Pancreas (tissue), 10 donors: ENCODE results near the gene PGP. TPM values are rescaled to one million over a fixed set of nuclear protein-coding genes. Genes with fewer than 3 reads are reported as not detected.

Source experiments
- ATAC-seq, 4 donors: fragments of 200-7000 bp; cut with Tn5 transposase; one replicate each; pipeline versions ENCODE4 v1.8.0 to v1.9.1; 2020; ENCODE audit warnings: mild to moderate bottlenecking in 4 of 4, moderate library complexity in 4 of 4
- DNase-seq, 6 donors: peaks; one replicate each; pipeline ENCODE4 v3.0.0-alpha.2; 2020
- FAIRE-seq: peaks from 2 replicates; lab custom pipeline; 2012; peaks lifted over from hg19 to GRCh38; lab: Jason Lieb, UNC
- H3K27ac ChIP-seq, 4 donors: fragments of 200-600 bp; sonication (generic); 1 replicate in 3 of 4; 2 replicates in 1 of 4; pipeline versions ENCODE4 v1.5.0 to v1.8.0; 2020
- H3K27me3 ChIP-seq, 4 donors: fragments of 200-600 bp; one replicate each; pipeline ENCODE4 v1.8.0; 2021
- H3K36me3 ChIP-seq, 3 donors: fragments of 200-600 bp; sonication (generic) in 1 of 3; one replicate each; pipeline versions ENCODE4 v1.5.0 to v1.8.0; 2020 to 2021
- H3K4me1 ChIP-seq, 3 donors: fragments of 200-600 bp; one replicate each; pipeline ENCODE4 v1.8.0; 2021
- H3K4me3 ChIP-seq, 4 donors: fragments of 200-600 bp; sonication (generic) in 2 of 4; one replicate each; pipeline versions ENCODE4 v1.5.0 to v1.8.0; 2020 to 2021
- H3K9me3 ChIP-seq, 4 donors: fragments of 200-600 bp; one replicate each; pipeline ENCODE4 v1.8.0; 2021
- CTCF ChIP-seq, 4 donors: fragments of 200-600 bp; sonication (generic) in 3 of 4; IDR thresholded peaks; one replicate each; pipeline versions ENCODE4 v1.5.0 to v1.8.0; 2021; ENCODE audit warnings: antibody characterized with exemption in 4 of 4
- WGBS, 2 donors: extraction: QIAGEN DNeasy Blood & Tissue Kit; methylation state at CpG; one replicate each; pipeline ENCODE4 v1.1.7; 2013; 5-methylcytosine and 5-hydroxymethylcytosine counted together
- intact Hi-C, 3 donors: fragments of 100-400 bp; cut with DNase I; formaldehyde crosslinking; loops; one replicate each; pipeline versions ENCODE4 v1.11.1 to v1.14.2; 2022
- polyA plus RNA-seq, 2 donors: library from polyadenylated mRNA; stranded (reverse); fragments of 200-250 nt; gene quantifications; one replicate each; pipeline ENCODE4 v1.2.3, GENCODE V29; 2013
- total RNA-seq, 6 donors: library from RNA; stranded (reverse); fragmentation: NEBNext Ultra II Directional in 4 of 6; extraction: Animal tissue kit (Norgen Biotek cat#: 25700) in 4 of 6; gene quantifications; one replicate each; pipeline versions ENCODE4 v1.2.1 to v1.2.4, GENCODE V29; 2021 to 2023
- donor health status: healthy with polysubstance abuse.
- donor health status: DM: no; HTN: no; CAD: no; lungs with moderate emphysema.
- donor health status: DM: no; HTN: no; CAD: no.
- donor health status: control.
- donor health status: control.
- donor health status: Bipolar disorder and iron deficiency.
- donor health status: DM: yes; HTN: yes; CAD: no.
- donor health status: DM: no; HTN: no; CAD: no.
- donor health status: DM: no; HTN: no; CAD: no.
- donor health status: DM: yes; HTN: yes; CAD: no.

The PGP gene
- total and polyA plus RNA-seq, 8 donors: 2.9 to 10.2 (median 4.1) TPM

- Histone ChIP-seq H3K9me3 (no peaks in the 10 kb centered on the region), H3K27ac (no peak overlapping the region), H3K36me3 (no peaks in the 10 kb centered on the region), H3K4me1 (peaks cover 7 to 14% (median 11%) of the 10 kb centered on the region in 3 donors), H3K4me3 (no peak overlapping the region), H3K27me3 (no peaks in the 10 kb centered on the region)
- ATAC-seq (no peak), FAIRE-seq (no peak), DNase-seq (no peak)
- intact Hi-C loops: loop anchor here in 1 of 3 donors (2.0 kb wide), 1 partner anchor 15 kb away; no protein-coding TSS in a partner anchor
- no peak for TF ChIP-seq CTCF (IDR thresholded peaks at IDR 0.05)
- WGBS, 2 donors: 92 to 98% methylated on average over 10 of the region's 10 CpGs
These were observed 52.7 kb downstream of the PGP start for GRCh38 chr16:2161911-2162310.

Other genes with a start within 250 kb of the PGP start
- not detected for gene RNF151, start 248.0 kb downstream of the PGP start, total RNA-seq
- gene RNF151, start 248.0 kb downstream of the PGP start, polyA plus RNA-seq: under 1 TPM; 0.12 to 0.61 TPM
- 10 to 100 TPM; 14.7 to 23.5 (median 19.4) TPM for gene TBL3, start 242.8 kb downstream of the PGP start, total RNA-seq
- gene TBL3, start 242.8 kb downstream of the PGP start, polyA plus RNA-seq: 10 to 100 TPM; 55.8 to 63.7 TPM
- gene NOXO1, start 233.4 kb downstream of the PGP start, total RNA-seq: under 1 TPM in 5 of 6 donors, not detected in 1; 0.35 to 0.69 (median 0.52) TPM
- 1 to 10 TPM in 1 of 2 donors, under 1 TPM in 1; 0.70 to 1.6 TPM for gene NOXO1, start 233.4 kb downstream of the PGP start, polyA plus RNA-seq
- 10 to 100 TPM; 17.1 to 31.9 (median 25.9) TPM for gene GFER, start 230.6 kb downstream of the PGP start, total RNA-seq
- 10 to 100 TPM; 25.7 to 62.0 TPM for gene GFER, start 230.6 kb downstream of the PGP start, polyA plus RNA-seq
- 1 to 10 TPM in 1 of 6 donors, under 1 TPM in 5; 0.19 to 1.5 (median 0.55) TPM for gene SYNGR3, start 224.9 kb downstream of the PGP start, total RNA-seq
- gene SYNGR3, start 224.9 kb downstream of the PGP start, polyA plus RNA-seq: 1 to 10 TPM in 1 of 2 donors, under 1 TPM in 1; 0.57 to 3.1 TPM
- 10 to 100 TPM; 26.0 to 93.6 (median 42.4) TPM for gene ZNF598, start 205.0 kb downstream of the PGP start, total RNA-seq
- gene ZNF598, start 205.0 kb downstream of the PGP start, polyA plus RNA-seq: 10 to 100 TPM; 71.0 to 73.5 TPM
- gene NPW, start 195.1 kb downstream of the PGP start, total RNA-seq: 1 to 10 TPM in 2 of 6 donors, under 1 TPM in 4; 0.43 to 1.9 (median 0.50) TPM
- gene NPW, start 195.1 kb downstream of the PGP start, polyA plus RNA-seq: 1 to 10 TPM; 1.3 to 2.7 TPM
- 10 to 100 TPM; 14.7 to 28.9 (median 23.0) TPM for gene NHERF2, start 187.9 kb downstream of the PGP start, total RNA-seq
- gene NHERF2, start 187.9 kb downstream of the PGP start, polyA plus RNA-seq: 100 to 1,000 TPM in 1 of 2 donors, 10 to 100 TPM in 1; 60.7 to 144 TPM
- gene NTHL1, start 167.0 kb downstream of the PGP start, total RNA-seq: 10 to 100 TPM in 1 of 6 donors, 1 to 10 TPM in 5; 5.2 to 10.4 (median 8.4) TPM
- gene NTHL1, start 167.0 kb downstream of the PGP start, polyA plus RNA-seq: 10 to 100 TPM; 22.1 to 22.8 TPM
- 10 to 100 TPM; 51.0 to 91.7 (median 77.6) TPM for gene TSC2, start 166.9 kb downstream of the PGP start, total RNA-seq
- gene TSC2, start 166.9 kb downstream of the PGP start, polyA plus RNA-seq: 100 to 1,000 TPM; 119 to 172 TPM
- 10 to 100 TPM; 29.8 to 50.5 (median 39.5) TPM for gene PKD1, start 78.9 kb downstream of the PGP start, total RNA-seq
- 100 to 1,000 TPM in 1 of 2 donors, 10 to 100 TPM in 1; 68.6 to 127 TPM for gene PKD1, start 78.9 kb downstream of the PGP start, polyA plus RNA-seq
- 10 to 100 TPM; 19.2 to 36.8 (median 28.4) TPM for gene RAB26, start 66.2 kb downstream of the PGP start, total RNA-seq
- gene RAB26, start 66.2 kb downstream of the PGP start, polyA plus RNA-seq: 100 to 1,000 TPM; 161 to 255 TPM
- 10 to 100 TPM; 25.3 to 45.1 (median 40.8) TPM for gene TRAF7, start 59.1 kb downstream of the PGP start, total RNA-seq
- gene TRAF7, start 59.1 kb downstream of the PGP start, polyA plus RNA-seq: 10 to 100 TPM; 24.5 to 30.1 TPM
- gene CASKIN1, start 18.2 kb downstream of the PGP start, total RNA-seq: 1 to 10 TPM in 2 of 6 donors, under 1 TPM in 4; 0.61 to 1.7 (median 0.81) TPM
- 1 to 10 TPM; 1.5 to 2.1 TPM for gene CASKIN1, start 18.2 kb downstream of the PGP start, polyA plus RNA-seq
- gene MLST8, start 9.4 kb downstream of the PGP start, total RNA-seq: 10 to 100 TPM; 16.6 to 27.0 (median 19.1) TPM
- 10 to 100 TPM; 59.3 to 62.8 TPM for gene MLST8, start 9.4 kb downstream of the PGP start, polyA plus RNA-seq
- 1 to 10 TPM; 1.0 to 2.4 (median 2.0) TPM for gene BRICD5, start 4.0 kb downstream of the PGP start, total RNA-seq
- 10 to 100 TPM in 1 of 2 donors, 1 to 10 TPM in 1; 8.9 to 24.5 TPM for gene BRICD5, start 4.0 kb downstream of the PGP start, polyA plus RNA-seq
- 10 to 100 TPM in 2 of 6 donors, 1 to 10 TPM in 4; 8.7 to 13.2 (median 9.4) TPM for gene E4F1, start 8.8 kb upstream of the PGP start, total RNA-seq
- gene E4F1, start 8.8 kb upstream of the PGP start, polyA plus RNA-seq: 10 to 100 TPM; 47.8 to 48.4 TPM
- gene DNASE1L2, start 21.6 kb upstream of the PGP start, total RNA-seq: 1 to 10 TPM in 1 of 6 donors, under 1 TPM in 5; 0.31 to 1.3 (median 0.67) TPM
- 1 to 10 TPM; 3.4 to 4.9 TPM for gene DNASE1L2, start 21.6 kb upstream of the PGP start, polyA plus RNA-seq
- gene ECI1, start 36.7 kb upstream of the PGP start, total RNA-seq: 10 to 100 TPM; 31.9 to 64.4 (median 36.3) TPM
- gene ECI1, start 36.7 kb upstream of the PGP start, polyA plus RNA-seq: 10 to 100 TPM; 51.1 to 72.5 TPM
- gene RNPS1, start 53.3 kb upstream of the PGP start, total RNA-seq: 10 to 100 TPM; 36.0 to 66.2 (median 50.3) TPM
- 100 to 1,000 TPM in 1 of 2 donors, 10 to 100 TPM in 1; 56.0 to 103 TPM for gene RNPS1, start 53.3 kb upstream of the PGP start, polyA plus RNA-seq
- 10 to 100 TPM; 12.7 to 26.5 (median 16.5) TPM for gene ABCA3, start 125.9 kb upstream of the PGP start, total RNA-seq
- gene ABCA3, start 125.9 kb upstream of the PGP start, polyA plus RNA-seq: 10 to 100 TPM; 22.6 to 22.8 TPM
- gene CCNF, start 214.6 kb upstream of the PGP start, total RNA-seq: 1 to 10 TPM in 4 of 6 donors, under 1 TPM in 2; 0.69 to 2.6 (median 1.3) TPM
- gene CCNF, start 214.6 kb upstream of the PGP start, polyA plus RNA-seq: under 1 TPM; 0.77 to 0.91 TPM
- gene TEDC2, start 245.3 kb upstream of the PGP start, total RNA-seq: under 1 TPM in 5 of 6 donors, not detected in 1; 0.16 to 0.82 (median 0.76) TPM
- 1 to 10 TPM; 1.1 to 1.4 TPM for gene TEDC2, start 245.3 kb upstream of the PGP start, polyA plus RNA-seq